CD4-positive, CD25-positive, alpha-beta regulatory T cell (primary cell): ENCODE measurements around the gene RAI14. TPM values are rescaled to one million over a fixed set of nuclear protein-coding genes. Genes with fewer than 3 reads are reported as not detected.
"Not testable (repeated sequence)": the region's sequence is repeated elsewhere in the genome, so short reads cannot be mapped to it uniquely, and the experiment has no call there.

ENCODE experiments used
- ATAC-seq, 2 donors: fragments of 150-1000 bp; cut with Tn5 transposase; one replicate each; pipeline ENCODE4 v1.10.0; 2021; ENCODE audit warnings: low read depth in 2 of 2, moderate number of reproducible peaks in 2 of 2, moderate library complexity in 1 of 2
- DNase-seq, 3 donors: peaks; one replicate each; pipeline versions ENCODE4 v3.0.0 to v3.0.0-alpha.2; 2012 to 2022; ENCODE audit warnings: mixed read lengths in 1 of 3
- H3K27ac ChIP-seq: one replicate; pipeline ENCODE4 v1.7.0; 2013; ENCODE audit warnings: mild to moderate bottlenecking, low read length; ENCODE audit not compliant: insufficient read depth, poor library complexity, severe bottlenecking
- H3K27me3 ChIP-seq: one replicate; pipeline ENCODE4 v1.7.0; 2013; ENCODE audit warnings: low read length; ENCODE audit not compliant: control insufficient read depth, insufficient read depth
- H3K36me3 ChIP-seq: one replicate; pipeline ENCODE4 v1.7.0; 2013; ENCODE audit warnings: mild to moderate bottlenecking, low read length, moderate library complexity; ENCODE audit not compliant: control insufficient read depth, insufficient read depth
- H3K4me1 ChIP-seq: 2 replicates; pipeline ENCODE4 v1.7.0; 2013; ENCODE audit warnings: mild to moderate bottlenecking, low read length; ENCODE audit not compliant: insufficient read depth, control insufficient read depth, poor library complexity, severe bottlenecking
- H3K4me3 ChIP-seq: one replicate; pipeline ENCODE4 v1.7.0; 2013; ENCODE audit warnings: low read depth, mild to moderate bottlenecking, low read length, moderate library complexity
- H3K9me3 ChIP-seq, 2 experiments: 1 replicate in 1 of 2; 2 replicates in 1 of 2; pipeline ENCODE4 v1.7.0; 2013; ENCODE audit warnings: low read length in 2 of 2, mild to moderate bottlenecking in 1 of 2, moderate library complexity in 1 of 2; ENCODE audit not compliant: control insufficient read depth in 2 of 2
- H3K27ac Mint-ChIP-seq, 3 donors: one replicate each; pipeline ENCODE4 v1.8.0; 2020 to 2022; ENCODE audit warnings: mild to moderate bottlenecking in 3 of 3, mixed read lengths in 3 of 3, moderate library complexity in 2 of 3
- H3K27me3 Mint-ChIP-seq: one replicate; pipeline ENCODE4 v1.8.0; 2022; ENCODE audit warnings: mild to moderate bottlenecking, mixed read lengths
- H3K36me3 Mint-ChIP-seq: one replicate; pipeline ENCODE4 v1.8.0; 2020; ENCODE audit warnings: mixed read lengths
- H3K4me1 Mint-ChIP-seq, 4 donors: one replicate each; pipeline ENCODE4 v1.8.0; 2020 to 2022; ENCODE audit warnings: mixed read lengths in 4 of 4, mild to moderate bottlenecking in 1 of 4
- H3K4me3 Mint-ChIP-seq, 4 donors: one replicate each; pipeline ENCODE4 v1.8.0; 2020 to 2022; ENCODE audit warnings: mild to moderate bottlenecking in 4 of 4, mixed read lengths in 4 of 4, moderate library complexity in 3 of 4
- H3K9me3 Mint-ChIP-seq, 7 donors: one replicate each; pipeline ENCODE4 v1.8.0; 2020 to 2022; ENCODE audit warnings: mixed read lengths in 7 of 7, mild to moderate bottlenecking in 3 of 7, moderate library complexity in 2 of 7
- polyA plus RNA-seq, 4 donors: library from polyadenylated mRNA; unstranded; fragments of 300-500 nt; fragmentation: Illumina TruSeq; gene quantifications; one replicate each; pipeline ENCODE4 v1.2.3, GENCODE V29; 2021
- total RNA-seq: library from RNA; stranded (reverse); gene quantifications from one replicate; pipeline ENCODE4 v1.2.3, GENCODE V29; 2022

Gene RAI14
- total and polyA plus RNA-seq, 5 donors from 2014 or later: 0.12 TPM; not detected in 4

GRCh38 chr5:34698109-34698419 is 41.9 kb downstream of the RAI14 start:
- no peak for DNase-seq
- H3K4me1 ChIP-seq: no peaks in the 10 kb centered on the region
- peaks cover 0 to 2% (median 0%) of the 10 kb centered on the region in 7 donors for H3K9me3 Mint-ChIP-seq
- no peak overlapping the region for H3K4me3 ChIP-seq
- H3K36me3 ChIP-seq: no peaks in the 10 kb centered on the region
- no peak for ATAC-seq
- no peaks in the 10 kb centered on the region for H3K9me3 ChIP-seq
- H3K4me1 Mint-ChIP-seq: peaks cover 0 to 3% (median 0%) of the 10 kb centered on the region in 4 donors
- H3K27me3 Mint-ChIP-seq: no peaks in the 10 kb centered on the region
- no peak overlapping the region for H3K27ac Mint-ChIP-seq
- H3K4me3 Mint-ChIP-seq: no peak overlapping the region
- H3K27me3 ChIP-seq: no peaks in the 10 kb centered on the region
- H3K36me3 Mint-ChIP-seq: no peaks in the 10 kb centered on the region
- no peak overlapping the region for H3K27ac ChIP-seq

GRCh38 chr5:34698754-34699153 is 42.6 kb downstream of the RAI14 start:
- ATAC-seq (no peak), DNase-seq (no peak)
- H3K27ac Mint-ChIP-seq: no peak overlapping the region
- Histone ChIP-seq H3K27me3 (no peaks in the 10 kb centered on the region), H3K4me1 (no peaks in the 10 kb centered on the region), H3K9me3 (no peaks in the 10 kb centered on the region), H3K36me3 (no peaks in the 10 kb centered on the region), H3K4me3 (no peak overlapping the region), H3K27ac (no peak overlapping the region)
- H3K9me3 Mint-ChIP-seq: peaks cover 0 to 2% (median 0%) of the 10 kb centered on the region in 7 donors
- H3K4me1 Mint-ChIP-seq: peaks cover 0 to 3% (median 0%) of the 10 kb centered on the region in 4 donors
- H3K4me3 Mint-ChIP-seq: no peak overlapping the region
- no peaks in the 10 kb centered on the region for H3K36me3 Mint-ChIP-seq
- H3K27me3 Mint-ChIP-seq: no peaks in the 10 kb centered on the region

- H3K4me1 Mint-ChIP-seq: peaks cover 0 to 3% (median 0%) of the 10 kb centered on the region in 4 donors
- H3K4me3 ChIP-seq: no peak overlapping the region
- no peaks in the 10 kb centered on the region for H3K36me3 ChIP-seq
- H3K9me3 Mint-ChIP-seq: peaks cover 0 to 2% (median 0%) of the 10 kb centered on the region in 7 donors
- no peak overlapping the region for H3K27ac ChIP-seq
- no peaks in the 10 kb centered on the region for H3K27me3 ChIP-seq
- peaks cover 6% of the 10 kb centered on the region for H3K27me3 Mint-ChIP-seq
- H3K4me1 ChIP-seq: no peaks in the 10 kb centered on the region
- DNase-seq (no peak), ATAC-seq (no peak)
- H3K9me3 ChIP-seq: no peaks in the 10 kb centered on the region
- no peak overlapping the region for H3K27ac Mint-ChIP-seq
- no peak overlapping the region for H3K4me3 Mint-ChIP-seq
- no peaks in the 10 kb centered on the region for H3K36me3 Mint-ChIP-seq
Measured at GRCh38 chr5:34699155-34700077, 43.3 kb downstream of the RAI14 start.

GRCh38 chr5:34700078-34700452 is 43.9 kb downstream of the RAI14 start:
- ATAC-seq: no peak
- DNase-seq: no peak
- Histone ChIP-seq H3K9me3 (no peaks in the 10 kb centered on the region), H3K27me3 (no peaks in the 10 kb centered on the region), H3K4me1 (no peaks in the 10 kb centered on the region), H3K4me3 (no peak overlapping the region), H3K36me3 (no peaks in the 10 kb centered on the region), H3K27ac (no peak overlapping the region)
- Mint-ChIP-seq H3K36me3 (no peaks in the 10 kb centered on the region), H3K4me1 (peaks cover 0 to 2% (median 0%) of the 10 kb centered on the region in 4 donors), H3K4me3 (no peak overlapping the region), H3K9me3 (peaks cover 0 to 2% (median 0%) of the 10 kb centered on the region in 7 donors), H3K27ac (no peak overlapping the region), H3K27me3 (peaks cover 6% of the 10 kb centered on the region)

GRCh38 chr5:34701442-34701841 is 45.3 kb downstream of the RAI14 start:
- not testable (repeated sequence) for H3K36me3 ChIP-seq, H3K36me3 Mint-ChIP-seq, H3K4me3 ChIP-seq, H3K9me3 ChIP-seq, H3K27me3 ChIP-seq, H3K4me3 Mint-ChIP-seq, H3K27ac Mint-ChIP-seq, DNase-seq, H3K9me3 Mint-ChIP-seq, H3K27me3 Mint-ChIP-seq, H3K27ac ChIP-seq, H3K4me1 Mint-ChIP-seq, H3K4me1 ChIP-seq, ATAC-seq

- no peak overlapping the region for H3K27ac Mint-ChIP-seq
- H3K27me3 Mint-ChIP-seq: peaks cover 6% of the 10 kb centered on the region
- H3K9me3 ChIP-seq: no peaks in the 10 kb centered on the region
- no peaks in the 10 kb centered on the region for H3K27me3 ChIP-seq
- H3K9me3 Mint-ChIP-seq: peaks cover 0 to 1% (median 0%) of the 10 kb centered on the region in 7 donors
- no peak overlapping the region for H3K4me3 ChIP-seq
- H3K4me1 ChIP-seq: no peaks in the 10 kb centered on the region
- no peak overlapping the region for H3K4me3 Mint-ChIP-seq
- no peak for DNase-seq
- H3K4me1 Mint-ChIP-seq: no peaks in the 10 kb centered on the region
- no peak for ATAC-seq
- no peak overlapping the region for H3K27ac ChIP-seq
- no peaks in the 10 kb centered on the region for H3K36me3 Mint-ChIP-seq
- H3K36me3 ChIP-seq: no peaks in the 10 kb centered on the region
Measured at GRCh38 chr5:34703767-34704713, 47.9 kb downstream of the RAI14 start.

- Mint-ChIP-seq H3K36me3 (no peaks in the 10 kb centered on the region), H3K4me1 (no peaks in the 10 kb centered on the region), H3K27me3 (peaks cover 6% of the 10 kb centered on the region), H3K27ac (no peak overlapping the region), H3K4me3 (no peak overlapping the region), H3K9me3 (peaks cover 0 to 1% (median 0%) of the 10 kb centered on the region in 7 donors)
- Histone ChIP-seq H3K4me3 (no peak overlapping the region), H3K4me1 (no peaks in the 10 kb centered on the region), H3K27me3 (no peaks in the 10 kb centered on the region), H3K27ac (no peak overlapping the region), H3K9me3 (no peaks in the 10 kb centered on the region), H3K36me3 (no peaks in the 10 kb centered on the region)
- DNase-seq (no peak), ATAC-seq (no peak)
Measured at GRCh38 chr5:34706084-34706483, 50.0 kb downstream of the RAI14 start.
